GM19025 (cell line): Measurements from ENCODE around the gene ARSG.
"Not testable (repeated sequence)": the region's sequence is repeated elsewhere in the genome, so short reads cannot be mapped to it uniquely, and the experiment has no call there.

Experiments used
- ATAC-seq: cut with Tn5 transposase; IDR thresholded peaks from one replicate; pipeline ENCODE4 v1.9.1; 2021; ENCODE audit warnings: mild to moderate bottlenecking, low read depth, moderate library complexity; ENCODE audit not compliant: unreplicated experiment

The ARSG gene

DNA sequence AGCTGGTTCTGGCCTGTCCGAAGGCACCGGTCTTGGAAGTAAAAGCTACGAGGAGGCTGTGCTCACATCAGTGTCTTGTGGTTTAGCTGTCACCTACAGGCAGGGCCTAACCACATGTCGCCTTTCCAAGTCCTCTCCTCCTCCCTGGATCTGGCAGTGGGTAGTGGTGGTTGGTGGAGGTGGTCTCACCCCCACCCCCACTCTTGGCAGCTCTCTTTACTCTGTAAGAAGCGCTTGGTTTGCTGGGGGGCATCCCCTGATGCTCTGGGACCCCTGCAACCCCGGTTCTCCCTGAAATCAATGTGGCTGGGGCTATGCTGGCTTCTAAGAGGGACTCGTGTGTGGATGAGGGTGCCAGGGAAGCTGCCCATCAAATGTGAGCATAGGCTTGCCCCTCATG lies 97.7 kb downstream of the ARSG start:
- ATAC-seq = no peak

- ATAC-seq = no peak
Observed at GRCh38 chr17:68390888-68391545, 99.7 kb downstream of the ARSG start.

- ATAC-seq = no peak
Observed at GRCh38 chr17:68391561-68392268, 100.4 kb downstream of the ARSG start.

GRCh38 chr17:68394608-68395331 lies 103.5 kb downstream of the ARSG start:
- ATAC-seq = no peak

DNA sequence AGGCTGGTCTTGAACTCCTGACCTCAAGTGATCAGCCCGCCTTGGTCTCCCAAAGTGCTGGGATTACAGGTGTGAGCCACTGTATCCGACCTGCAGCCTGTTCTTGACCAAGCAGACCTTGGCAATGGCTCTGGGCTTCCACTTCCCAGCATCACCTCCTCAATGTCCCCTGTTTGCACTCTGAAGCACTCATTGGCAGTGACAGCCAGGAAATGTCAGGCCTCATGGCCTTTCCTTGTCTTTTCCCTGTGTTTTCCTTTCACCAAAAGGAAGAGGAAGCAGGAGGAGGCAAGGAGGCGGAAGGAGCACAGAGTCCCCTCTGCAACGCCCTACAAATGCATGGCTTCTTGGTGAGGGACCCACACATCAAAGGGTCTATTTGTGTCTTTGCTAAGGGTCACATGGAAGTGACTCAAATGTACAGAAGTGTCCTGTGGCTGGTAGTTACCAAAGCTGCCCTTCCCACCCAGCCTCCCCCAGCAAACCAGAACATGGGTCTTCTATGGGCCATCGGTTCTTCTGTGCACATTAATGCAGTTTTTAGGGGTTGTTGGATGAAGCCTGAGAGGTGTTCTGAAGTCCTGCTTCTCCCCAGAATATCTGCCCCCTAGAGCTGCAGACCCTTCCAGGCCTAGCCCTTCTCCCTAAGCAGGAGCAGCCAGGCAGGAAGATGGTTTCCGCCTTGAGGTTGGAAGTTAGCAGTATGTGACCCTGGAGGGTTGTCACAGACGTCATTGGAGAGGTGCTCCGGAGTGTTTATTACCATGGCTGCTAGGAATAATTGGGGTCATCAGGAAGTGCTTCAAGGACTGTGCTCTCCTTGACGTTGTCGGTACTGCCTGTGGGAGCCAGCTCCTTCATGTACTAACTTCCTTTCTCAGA lies 105.2 kb downstream of the ARSG start:
- no peak for ATAC-seq

DNA sequence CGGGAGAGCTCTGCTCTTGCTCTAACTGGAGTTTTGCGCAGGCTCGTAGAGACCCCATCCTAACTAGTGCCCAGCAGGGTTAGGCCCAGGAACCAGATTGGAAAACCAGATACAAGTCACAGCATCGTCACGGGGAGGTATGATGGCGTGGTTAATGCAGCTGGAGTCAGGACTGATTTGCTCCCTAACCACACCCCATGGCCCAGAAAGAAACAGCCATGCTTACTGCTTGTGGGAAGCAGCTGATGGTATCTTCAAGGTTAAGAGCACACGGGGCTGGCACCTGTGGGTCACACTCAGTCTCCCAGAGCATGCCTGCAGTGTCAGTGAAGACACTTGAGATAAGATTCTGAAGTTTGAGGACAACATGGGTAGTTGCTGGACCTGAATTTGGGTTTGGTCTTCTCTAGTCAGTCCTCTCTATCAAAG lies 105.8 kb downstream of the ARSG start:
- no peak for ATAC-seq

DNA sequence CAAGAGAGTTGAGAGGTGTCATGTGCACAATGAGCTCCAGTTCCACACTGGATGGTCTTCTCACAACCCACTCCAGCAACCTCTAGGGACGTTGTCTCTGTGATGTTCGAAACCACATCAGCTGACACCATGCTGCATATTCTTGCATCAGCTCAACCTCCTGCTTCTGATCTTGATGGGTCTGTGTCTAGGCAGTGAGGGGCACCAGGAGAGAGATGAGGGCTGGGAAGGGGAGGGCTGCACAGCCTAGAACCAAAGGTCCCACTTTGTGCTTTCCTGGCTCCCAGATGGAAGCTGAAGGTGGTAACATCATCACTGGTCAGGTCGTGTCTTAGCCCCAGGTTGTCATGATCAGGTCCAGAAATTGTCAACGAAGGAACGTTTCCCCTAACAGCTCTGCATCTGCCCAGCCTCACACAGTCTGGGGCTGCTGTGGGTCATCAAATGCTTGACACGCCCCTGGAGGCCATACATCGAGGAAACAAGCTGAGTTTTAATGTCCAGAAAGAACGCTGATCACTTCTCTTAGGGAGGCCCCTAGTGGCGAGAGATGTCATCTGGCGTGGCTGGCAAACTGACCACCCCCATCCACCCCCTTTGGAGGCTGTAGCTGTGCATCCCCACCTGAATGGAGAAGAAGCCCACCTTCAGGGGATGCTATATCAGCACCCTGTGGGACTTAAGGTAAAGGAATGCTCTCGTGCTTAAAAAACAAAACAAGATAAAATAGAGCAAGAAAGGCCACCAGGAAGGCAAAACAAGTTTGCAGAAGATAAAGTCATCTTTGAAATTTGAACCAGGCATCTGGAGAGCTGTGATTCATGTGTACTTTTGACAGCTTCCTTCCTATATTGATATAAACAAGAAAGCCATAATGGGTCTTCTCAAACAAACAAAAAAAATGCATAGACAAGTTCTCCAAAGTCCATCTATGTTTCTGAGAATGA lies 107.7 kb downstream of the ARSG start:
- ATAC-seq = no peak

- ATAC-seq = no peak
Observed at GRCh38 chr17:68399638-68400403, 108.5 kb downstream of the ARSG start.

DNA sequence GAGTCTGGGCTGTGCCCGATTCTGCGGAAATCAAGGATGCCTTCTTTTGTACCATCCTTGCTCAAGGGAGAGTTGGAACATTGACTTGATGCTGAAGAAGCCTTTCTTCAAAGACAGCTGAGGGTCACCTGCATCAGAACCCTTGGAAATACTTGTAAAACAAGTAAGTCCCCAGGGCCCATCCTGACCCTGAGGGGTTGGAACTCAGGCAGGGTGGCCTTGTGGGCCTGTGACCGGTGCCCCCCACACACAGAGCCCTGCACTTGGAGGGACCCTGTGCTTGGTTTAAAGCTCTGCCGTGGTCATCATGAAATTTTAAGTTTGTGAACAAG lies 109.1 kb downstream of the ARSG start:
- ATAC-seq = no peak

DNA sequence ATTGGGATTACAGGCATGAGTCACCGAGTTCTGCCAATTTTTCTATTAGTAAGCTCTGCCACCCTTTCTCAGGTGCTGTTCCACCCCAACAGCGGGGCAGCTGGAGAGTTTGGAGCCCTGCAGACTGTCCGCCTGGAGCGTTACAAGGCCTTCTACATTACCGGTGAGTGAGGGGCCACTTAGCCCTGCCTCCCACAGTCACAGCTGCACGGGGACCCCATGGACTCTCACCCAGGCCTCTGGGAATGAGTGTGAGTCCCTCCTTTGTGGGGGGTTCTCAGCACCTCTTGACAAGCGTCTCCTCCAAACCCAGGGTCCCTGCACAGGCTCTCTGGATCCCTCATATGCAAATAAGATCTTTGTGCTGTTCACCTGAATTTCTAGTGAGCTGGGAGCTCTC lies 110.0 kb downstream of the ARSG start:
- no peak for ATAC-seq

DNA sequence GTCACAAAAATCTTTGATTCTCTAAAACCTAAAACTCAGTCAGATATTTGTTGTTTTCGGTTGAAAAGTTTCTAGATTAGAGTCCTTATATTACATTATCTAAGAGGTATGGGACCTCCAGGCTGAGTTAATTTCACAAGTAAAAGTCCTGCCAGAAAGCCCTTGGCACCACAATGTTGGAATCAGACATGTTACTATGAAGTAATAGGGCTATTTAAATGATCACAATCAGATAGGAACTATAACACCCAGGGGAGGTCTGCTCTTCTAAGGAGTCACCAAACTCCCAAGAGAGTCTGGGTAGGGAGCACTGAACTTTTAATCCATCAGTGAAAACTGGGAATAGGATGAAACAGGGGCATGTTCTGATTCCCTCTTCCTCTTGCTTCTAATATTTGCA lies 111.8 kb downstream of the ARSG start:
- ATAC-seq = no peak

DNA sequence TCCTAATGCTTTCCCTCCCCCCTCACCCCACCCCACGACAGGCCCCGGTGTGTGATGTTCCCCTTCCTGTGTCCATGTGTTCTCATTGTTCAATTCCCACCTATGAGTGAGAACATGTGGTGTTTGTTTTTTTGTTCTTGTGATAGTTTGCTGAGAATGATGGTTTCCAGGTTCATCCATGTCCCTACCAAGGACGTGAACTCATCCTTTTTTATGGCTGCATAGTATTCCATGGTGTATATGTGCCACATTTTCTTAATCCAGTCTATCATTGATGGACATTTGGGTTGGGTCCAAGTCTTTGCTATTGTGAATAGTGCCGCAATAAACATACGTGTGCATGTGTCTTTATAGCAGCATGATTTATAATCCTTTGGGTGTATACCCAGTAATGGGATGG lies 112.5 kb downstream of the ARSG start:
- not testable (repeated sequence) for ATAC-seq

GRCh38 chr17:68407656-68408055 lies 116.4 kb downstream of the ARSG start:
- not testable (repeated sequence) for ATAC-seq

DNA sequence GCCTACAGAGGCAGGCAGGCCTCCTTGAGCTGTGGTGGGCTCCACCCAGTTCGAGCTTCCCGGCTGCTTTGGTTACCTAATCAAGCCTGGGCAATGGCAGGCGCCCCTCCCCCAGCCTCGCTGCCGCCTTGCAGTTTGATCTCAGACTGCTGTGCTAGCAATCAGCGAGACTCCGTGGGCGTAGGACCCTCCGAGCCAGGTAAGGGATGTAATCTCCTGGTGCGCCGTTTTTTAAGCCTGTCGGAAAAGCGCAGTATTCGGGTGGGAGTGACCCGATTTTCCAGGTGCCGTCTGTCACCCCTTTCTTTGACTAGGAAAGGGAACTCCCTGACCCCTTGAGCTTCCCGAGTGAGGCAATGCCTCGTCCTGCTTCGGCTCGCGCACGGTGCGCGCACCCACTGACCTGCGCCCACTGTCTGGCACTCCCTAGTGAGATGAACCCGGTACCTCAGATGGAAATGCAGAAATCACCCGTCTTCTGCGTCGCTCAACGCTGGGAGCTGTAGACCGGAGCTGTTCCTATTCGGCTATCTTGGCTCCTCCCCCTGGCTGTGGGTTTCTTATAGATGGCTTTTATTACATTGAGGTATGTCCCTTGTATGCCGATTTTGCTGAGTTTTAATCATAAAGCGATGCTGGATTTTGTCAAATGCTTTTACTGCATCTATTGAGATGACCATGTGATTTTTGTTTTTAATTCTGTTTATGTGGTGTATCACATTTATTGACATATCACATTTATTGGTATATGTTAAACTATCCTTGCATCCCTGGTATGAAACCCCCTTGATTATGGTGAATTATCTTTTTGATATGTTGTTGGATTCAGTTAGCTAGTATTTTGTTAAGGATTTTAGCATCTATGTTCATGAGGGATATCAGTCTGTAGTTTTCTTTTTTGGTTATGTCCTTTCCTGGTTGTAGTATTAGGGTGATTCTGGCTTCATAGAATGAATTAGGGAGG lies 122.6 kb downstream of the ARSG start:
- not testable (repeated sequence) for ATAC-seq

- ATAC-seq = not testable (repeated sequence)
Observed at GRCh38 chr17:68414901-68415300, 123.6 kb downstream of the ARSG start.

GRCh38 chr17:68417317-68417716 lies 126.0 kb downstream of the ARSG start:
- no peak for ATAC-seq

GRCh38 chr17:68418876-68419275 lies 127.6 kb downstream of the ARSG start:
- ATAC-seq = no peak

GRCh38 chr17:68420065-68420464 lies 128.8 kb downstream of the ARSG start:
- no peak for ATAC-seq
